GM18511 (cell line): ENCODE data around the gene BCHE.
"Not testable (repeated sequence)": the region's sequence is repeated elsewhere in the genome, so short reads cannot be mapped to it uniquely, and the experiment has no call there.

ENCODE experiments used
- ATAC-seq: cut with Tn5 transposase; IDR thresholded peaks from one replicate; pipeline ENCODE4 v1.9.1; 2021; ENCODE audit warnings: mild to moderate bottlenecking, moderate library complexity; ENCODE audit not compliant: unreplicated experiment

The BCHE gene

GRCh38 chr3:165817160-165817709 is 20.0 kb downstream of the BCHE start:
- ATAC-seq = no peak

DNA sequence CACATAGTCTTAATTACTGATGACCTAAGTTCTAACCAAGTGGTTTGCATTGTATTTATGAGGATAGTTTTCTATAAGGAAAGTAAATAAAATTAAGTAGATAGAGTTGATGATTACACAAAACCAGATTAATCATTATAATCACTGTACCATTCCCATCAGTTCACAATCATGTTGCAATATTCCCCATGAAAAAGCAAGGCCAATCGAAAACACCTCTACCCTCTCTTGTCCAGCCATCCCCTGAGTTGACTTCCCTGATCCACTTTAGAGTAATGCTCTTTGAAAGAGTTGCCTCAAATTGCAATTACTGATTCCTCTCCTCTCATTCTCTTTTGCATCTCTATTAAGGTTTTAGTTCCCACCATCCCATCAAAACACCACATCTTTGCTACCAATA is 21.0 kb downstream of the BCHE start:
- no peak for ATAC-seq

DNA sequence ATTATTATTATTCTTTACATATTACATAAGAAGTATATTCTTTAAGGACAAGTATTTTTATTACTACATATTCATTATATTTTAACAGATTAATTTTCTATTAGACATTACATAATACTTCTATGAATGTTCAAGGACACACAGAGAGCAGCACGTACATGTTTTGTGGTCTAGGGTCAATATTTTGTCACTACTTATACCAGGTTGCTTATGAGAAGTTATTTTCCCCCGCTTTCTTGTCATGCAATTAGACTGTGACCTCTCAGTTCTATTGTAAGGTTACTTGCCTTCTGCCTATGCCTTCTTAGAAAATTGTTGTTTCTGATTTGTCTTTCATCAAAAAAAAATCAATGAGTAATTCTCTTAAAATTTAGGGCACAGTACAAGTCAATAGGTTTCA is 21.5 kb downstream of the BCHE start:
- no peak for ATAC-seq

GRCh38 chr3:165814380-165814779 is 22.8 kb downstream of the BCHE start:
- no peak for ATAC-seq

- ATAC-seq = not testable (repeated sequence)
Measured at GRCh38 chr3:165807937-165808336, 29.3 kb downstream of the BCHE start.

GRCh38 chr3:165805946-165806561 is 31.2 kb downstream of the BCHE start:
- ATAC-seq = peak; percentile 89

- no peak for ATAC-seq
Measured at GRCh38 chr3:165803471-165803870, 33.8 kb downstream of the BCHE start.

GRCh38 chr3:165800970-165801369 is 36.3 kb downstream of the BCHE start:
- ATAC-seq = peak; percentile 78

GRCh38 chr3:165799026-165799425 is 38.2 kb downstream of the BCHE start:
- no peak for ATAC-seq

- ATAC-seq = no peak
Measured at GRCh38 chr3:165797551-165797950, 39.7 kb downstream of the BCHE start.

DNA sequence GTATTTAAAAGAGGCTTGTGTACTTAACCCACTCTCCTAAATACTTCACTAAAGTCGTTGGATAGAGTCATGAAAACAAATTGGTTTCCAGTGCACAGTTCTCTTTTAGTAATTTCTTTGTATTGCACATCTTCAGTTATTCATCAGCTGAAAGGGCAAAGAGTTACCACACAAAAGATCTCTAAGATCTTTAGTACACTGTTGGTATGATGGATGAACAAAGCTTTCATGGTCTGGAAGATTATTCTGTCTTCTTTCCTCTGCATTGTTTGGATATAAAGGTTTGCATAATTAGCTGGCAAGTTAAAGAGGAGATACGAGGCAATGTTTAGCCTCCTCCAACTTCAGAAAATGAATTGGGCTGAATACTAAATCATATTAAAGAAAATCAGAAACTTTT is 40.5 kb downstream of the BCHE start:
- ATAC-seq = no peak

- no peak for ATAC-seq
Measured at GRCh38 chr3:165788531-165788930, 48.7 kb downstream of the BCHE start.

GRCh38 chr3:165786013-165786412 is 51.2 kb downstream of the BCHE start:
- no peak for ATAC-seq

GRCh38 chr3:165784337-165784736 is 52.9 kb downstream of the BCHE start:
- ATAC-seq = no peak

GRCh38 chr3:165783383-165783782 is 53.8 kb downstream of the BCHE start:
- no peak for ATAC-seq

GRCh38 chr3:165778891-165779290 is 58.3 kb downstream of the BCHE start:
- ATAC-seq = no peak

DNA sequence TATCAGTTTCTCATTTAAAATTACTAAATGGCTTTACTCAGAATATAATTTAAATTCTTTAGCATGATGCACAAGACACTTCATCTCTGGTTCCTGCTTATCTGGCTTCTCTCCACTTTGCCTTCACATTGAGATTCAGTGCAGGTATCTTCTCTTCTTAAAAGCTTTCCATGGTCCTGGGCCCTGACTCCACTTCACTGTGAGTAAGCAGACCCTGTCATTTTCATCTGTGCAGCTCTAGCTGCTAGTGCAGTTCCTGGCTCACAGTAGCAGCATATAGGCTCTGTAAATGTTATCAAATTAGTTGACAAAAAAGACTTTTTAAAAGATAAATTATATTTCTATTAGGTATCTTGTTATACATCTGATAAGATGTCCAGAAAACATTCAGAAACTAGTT is 58.8 kb downstream of the BCHE start:
- no peak for ATAC-seq

DNA sequence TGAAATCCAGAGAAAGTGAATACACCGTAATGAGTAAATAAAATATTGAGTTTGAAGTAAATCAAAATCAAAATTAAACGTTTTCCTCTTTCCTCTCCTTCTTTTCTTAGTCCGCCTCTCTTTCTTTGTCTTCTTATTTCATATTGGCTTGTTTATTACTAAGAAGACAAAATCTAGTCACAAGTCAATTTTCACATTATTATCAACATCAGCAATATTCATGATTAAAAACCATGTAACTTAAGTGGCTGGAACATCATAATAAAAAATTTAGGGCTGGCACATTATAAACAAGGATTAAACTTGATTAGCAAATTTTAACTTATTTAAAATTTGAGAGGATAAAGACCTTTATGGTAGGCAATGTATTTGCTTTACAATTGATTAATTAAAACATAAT is 61.4 kb downstream of the BCHE start:
- ATAC-seq = no peak

DNA sequence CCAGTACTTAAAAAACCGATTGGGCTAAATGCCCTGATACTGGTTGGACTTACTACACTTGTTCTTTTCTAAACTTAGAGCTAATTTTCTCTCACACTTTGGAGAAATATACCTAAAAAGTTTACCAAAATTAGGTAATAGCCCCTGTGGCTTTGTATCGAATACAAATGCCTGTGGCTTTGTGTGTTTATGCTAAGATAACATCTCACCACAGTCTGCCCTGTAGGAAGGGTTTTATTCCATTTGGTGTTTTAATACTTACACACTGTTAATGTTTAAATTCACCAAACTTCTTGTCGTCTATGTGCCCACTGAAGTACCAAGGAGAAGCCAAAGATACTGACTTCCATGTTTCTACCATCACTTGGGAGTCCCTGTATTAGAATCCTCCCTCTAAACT is 66.4 kb downstream of the BCHE start:
- ATAC-seq = no peak

GRCh38 chr3:165768680-165769079 is 68.5 kb downstream of the BCHE start:
- no peak for ATAC-seq

DNA sequence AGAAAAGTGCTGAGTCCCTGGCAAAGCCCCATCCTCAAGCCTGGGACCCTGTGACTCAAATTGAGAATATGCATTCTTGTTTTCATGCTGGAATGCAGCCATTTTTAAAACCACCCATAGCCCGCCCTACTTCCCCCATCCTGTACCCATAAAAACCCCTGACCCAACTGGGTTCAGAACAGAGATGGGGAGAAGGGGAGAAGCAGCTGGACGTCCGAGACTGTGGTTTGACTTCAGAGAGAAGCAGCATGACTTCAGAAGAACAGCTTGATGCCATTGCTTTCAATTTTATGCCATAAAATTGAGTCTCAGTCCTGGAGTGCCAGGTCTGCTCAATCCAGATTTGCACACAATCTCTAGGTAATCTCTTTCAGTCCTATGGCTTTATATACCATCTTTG is 78.2 kb downstream of the BCHE start:
- no peak for ATAC-seq

DNA sequence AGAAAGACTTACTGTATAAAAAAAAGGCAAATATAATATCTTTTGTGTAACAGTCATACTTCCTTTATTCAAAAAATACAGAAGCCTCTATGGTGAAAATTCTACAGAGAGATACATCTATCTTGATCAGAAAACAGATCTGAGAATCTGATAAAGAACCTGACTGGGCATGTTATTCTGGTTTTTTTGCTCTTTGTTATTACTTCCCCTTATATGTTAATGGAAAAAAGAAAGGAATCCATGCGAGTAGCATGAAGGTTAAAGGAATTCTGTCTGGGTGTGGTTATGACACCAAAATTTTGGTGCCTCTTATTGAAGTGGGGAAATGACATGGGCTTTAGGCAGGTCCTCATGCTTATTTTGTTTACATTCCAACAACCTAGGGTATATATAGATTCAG is 81.7 kb downstream of the BCHE start:
- no peak for ATAC-seq
